GF-D8 (cell line): Measurements from ENCODE around the gene RNASE8.

Source experiments
- DNase-seq: peaks from one replicate; lab custom pipeline; 2025; lab: John Stamatoyannopoulos, UW

RNASE8 gene

DNA sequence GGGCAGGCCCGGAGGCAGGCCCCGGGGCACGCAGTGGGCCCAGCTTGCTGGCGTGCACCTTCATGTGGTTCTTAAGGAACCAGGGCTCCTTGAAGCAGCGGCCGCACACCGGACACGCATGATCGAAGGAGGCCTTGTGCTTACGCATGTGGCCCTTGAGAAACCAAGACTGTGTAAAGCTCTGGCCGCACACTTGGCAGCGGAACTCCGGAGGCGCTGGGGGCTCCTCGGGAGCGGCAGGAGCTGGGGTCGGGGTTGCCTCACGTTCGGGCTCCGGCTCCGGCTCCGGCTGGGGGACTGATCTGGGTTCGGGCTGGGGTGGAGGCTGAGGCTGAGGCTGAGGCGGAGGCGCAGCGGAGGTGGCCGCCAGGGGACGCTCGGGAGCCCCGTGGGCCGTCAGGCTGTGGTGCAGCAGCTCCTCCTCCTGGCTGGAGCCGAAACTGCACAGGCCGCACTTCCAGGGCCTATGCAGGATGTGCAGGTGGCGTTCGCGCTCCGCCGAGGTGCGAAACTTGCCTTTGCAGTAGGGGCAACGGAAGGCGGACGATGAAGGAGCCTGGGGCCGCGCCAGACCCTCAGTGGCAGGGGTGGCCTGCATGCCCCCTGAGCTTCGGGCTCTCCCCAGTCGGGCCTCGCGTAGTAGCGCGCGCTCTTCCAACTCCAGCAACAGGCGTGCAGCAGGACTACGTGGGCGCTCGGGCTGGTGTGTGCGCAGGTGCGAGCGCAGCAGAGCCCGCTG, 34.8 kb downstream of the RNASE8 start:
- DNase-seq: no peak

DNA sequence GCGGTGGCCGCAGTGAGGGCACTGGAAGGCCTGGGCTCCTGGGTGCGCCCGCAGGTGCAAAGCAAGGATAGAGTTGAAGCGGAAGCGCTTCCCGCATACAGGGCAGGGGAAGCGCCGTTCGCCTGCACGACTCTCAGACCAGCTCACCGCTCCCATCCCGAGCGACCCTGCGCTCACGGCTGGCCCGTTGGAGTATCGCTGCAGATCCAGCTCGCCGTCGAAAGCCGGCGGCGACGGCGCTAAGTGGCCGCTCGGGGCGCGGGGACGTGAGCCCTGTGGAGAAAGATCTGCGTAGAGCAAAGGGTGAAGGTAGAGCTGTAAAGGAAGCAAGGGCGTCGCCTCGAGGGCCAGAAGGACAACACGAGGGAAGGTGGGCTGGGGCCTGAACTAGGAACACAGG, 35.4 kb downstream of the RNASE8 start:
- no peak for DNase-seq

DNA sequence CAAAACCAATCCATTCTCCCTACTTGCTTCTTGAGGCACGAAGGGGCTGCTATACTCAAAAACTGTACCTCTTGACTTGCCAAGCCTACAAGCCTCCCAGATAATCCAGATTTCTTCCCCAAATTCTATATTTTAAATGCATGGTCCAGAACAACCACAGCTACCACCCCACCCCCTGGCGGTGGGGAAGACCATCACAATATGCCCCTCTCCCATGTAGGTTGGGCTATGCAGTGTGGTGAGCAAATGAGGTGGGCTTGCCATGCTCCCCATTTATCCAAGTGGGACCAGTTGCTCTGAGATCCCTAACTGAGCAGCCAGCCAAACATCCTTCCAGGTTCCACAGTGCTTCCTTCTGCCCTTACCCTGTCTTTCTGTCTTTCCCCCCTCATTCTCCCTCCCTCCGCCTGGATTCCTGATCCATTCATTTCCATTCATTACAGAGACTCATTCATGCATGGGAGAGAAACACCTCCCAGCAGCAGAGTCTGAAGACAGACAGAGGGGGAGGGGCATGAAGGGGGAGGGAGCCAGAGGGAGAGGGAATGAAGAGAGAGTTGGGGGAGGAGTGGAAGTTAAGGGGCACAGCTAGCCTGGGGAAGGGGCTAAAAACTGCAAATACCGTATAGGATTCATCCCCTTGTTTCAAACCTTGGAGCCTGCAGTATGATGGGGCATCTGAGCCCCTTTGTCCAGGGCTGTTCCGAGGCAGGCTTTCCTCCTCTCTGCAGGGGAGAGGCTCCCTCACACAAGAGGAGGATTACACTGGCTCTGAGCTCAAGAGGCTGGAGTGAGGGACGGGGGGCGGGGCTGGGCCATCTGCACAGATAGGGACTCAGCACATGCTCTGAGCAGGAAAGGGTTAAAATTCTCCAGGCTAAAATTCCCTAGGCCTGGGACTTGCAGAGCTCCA, 36.4 kb downstream of the RNASE8 start:
- no peak for DNase-seq

DNA sequence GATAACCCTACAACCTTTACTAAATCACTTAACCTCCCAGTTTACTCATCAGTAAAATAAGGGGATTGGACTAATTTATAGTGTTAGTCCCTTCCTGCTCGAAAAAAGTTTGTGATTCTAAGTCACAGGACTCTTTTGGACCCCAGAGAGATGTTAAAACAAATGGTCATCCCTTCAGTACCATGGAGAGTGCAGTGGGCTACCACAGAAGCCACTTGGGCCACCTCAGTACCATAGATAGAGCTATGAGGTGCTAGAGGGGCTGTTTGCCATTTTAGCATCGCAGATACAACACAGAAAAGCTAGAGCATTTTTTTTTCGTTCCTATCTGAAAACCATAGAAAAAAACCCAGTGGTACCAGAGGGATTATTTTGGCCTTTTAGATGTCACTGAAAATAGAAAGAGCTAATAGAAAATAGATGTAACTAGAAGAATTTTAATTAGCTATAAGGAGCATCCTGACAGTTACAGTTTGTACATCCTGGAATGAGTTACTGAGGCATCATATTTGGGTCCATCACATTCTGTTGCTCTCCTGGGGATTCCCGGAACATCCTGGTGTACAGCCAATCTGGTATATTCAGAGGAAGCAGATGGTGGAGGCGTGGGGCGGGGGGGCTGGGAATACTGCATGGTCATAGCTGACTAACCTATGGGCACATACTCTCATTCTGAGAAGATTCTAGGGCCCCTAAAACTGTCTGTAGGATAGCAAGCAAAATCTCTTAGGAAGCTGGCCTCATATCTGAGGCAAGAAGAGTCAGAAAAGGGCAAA, 38.0 kb downstream of the RNASE8 start:
- no peak for DNase-seq

DNA sequence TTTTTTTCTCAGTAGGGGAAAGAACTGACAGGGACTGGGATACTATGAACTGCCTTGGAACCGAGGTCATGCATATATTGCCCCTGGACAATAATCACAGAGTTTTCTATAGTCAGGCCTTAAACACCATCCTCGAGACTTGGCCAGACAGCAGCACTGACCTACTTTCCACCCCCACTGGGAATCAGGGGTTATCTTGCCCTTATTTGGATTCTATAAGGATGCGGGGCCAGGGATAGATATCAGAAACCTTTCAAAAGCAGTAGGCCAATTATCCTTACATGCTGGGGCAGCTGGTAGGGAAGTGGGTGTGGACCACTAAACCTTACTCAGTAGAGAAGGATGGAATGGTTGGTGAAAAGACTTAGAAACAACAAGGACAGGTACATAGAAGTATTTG, 38.8 kb downstream of the RNASE8 start:
- no peak for DNase-seq

DNA sequence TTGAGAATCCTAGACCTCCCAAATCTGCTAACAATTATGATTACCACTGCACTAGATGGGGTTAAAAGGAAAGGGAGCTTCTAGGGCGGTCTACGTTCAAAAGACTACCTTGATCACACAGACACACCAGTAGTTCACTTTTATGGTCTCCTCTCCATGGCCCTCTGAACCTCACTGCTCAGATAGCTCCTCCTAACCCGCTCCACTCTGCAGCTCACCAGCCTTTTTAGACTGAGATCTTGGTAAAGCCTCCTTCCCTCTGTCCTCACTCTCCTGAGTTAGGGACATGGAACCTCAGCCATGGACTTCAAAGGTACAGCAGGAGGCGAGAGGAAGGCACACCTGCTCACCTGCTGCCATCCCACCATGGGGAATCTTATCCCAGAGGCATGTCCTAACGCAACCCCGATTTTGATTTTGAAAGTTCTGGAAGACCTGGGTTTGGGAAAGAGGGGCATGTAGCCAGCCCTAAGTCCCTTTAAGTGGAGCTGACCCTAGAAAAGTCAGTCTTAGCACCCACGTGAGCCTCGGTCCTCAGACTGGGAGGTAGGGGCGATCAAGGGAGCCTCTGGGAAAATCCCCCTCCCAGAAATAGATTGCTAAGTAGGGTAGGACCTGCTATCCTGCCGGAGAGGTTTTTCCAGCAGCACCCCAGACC, 39.5 kb downstream of the RNASE8 start:
- DNase-seq: no peak

DNA sequence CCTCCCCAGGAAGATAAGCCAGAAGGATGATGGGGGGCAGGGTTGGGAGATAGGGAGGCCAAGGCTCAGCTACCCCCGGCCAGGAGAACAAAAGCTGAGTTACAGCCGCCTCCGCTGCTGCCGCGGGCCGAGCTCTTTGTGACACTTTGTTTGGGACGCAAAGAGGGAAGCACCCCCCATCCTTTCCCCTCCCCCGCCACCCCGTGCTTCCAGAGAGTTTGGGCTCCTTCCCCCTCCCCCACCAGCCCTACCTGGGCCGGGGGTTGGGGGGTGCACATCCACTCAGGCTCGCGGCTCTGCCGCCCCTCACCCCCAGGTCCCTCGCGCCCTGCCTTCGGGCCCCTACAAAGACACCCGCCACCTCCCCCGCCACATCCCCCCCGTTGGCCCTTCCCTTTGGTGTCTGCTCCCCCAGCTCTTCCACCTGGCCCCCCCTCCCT, 40.0 kb downstream of the RNASE8 start:
- no peak for DNase-seq

DNA sequence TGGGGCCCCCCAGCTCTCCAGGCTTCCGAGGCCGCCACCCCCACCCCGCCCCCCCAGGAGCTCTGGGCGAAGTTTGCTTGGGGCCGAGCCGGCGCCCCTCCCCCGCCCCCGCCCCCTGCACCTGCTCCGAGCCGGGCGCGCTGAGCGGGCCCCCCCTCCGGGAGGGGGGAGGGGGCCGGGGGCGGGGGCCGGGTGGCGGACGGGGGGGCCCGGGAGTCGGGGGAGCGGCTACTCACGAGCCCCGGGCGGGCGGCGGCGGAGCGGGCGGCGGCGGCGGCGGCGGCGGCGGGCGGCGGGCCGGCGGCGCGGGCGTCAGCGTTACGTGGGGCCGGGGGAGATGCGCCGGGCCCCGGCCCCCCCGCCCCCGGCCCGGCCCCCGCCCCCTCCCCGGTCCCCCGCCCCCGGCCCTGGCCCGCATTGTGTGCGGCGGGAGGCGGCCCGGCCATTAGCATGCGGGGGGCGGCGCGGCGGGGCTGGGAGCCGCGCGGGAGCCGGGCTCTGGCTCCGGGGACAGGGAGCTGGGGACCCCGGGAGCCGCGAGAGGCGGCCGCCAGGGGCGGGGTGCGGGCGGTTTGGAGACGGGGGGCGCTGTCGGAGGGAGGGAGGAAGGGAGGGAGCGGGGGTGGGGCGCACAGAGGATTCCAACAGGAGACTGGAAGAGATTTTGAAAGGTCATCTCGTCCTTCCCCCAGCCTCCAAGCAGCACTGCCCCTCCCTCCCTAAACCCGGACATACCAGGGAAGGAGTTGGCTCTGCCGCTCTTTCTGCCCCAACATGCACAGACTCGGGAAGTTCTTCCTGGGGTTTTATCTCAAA, 40.7 kb downstream of the RNASE8 start, which contains the start of gene ZNF219:
Gene ZNF219, minus strand, starts transcription at position 580 of the 816 bp plus-strand sequence. CDS start 5,064 bp downstream, outside the sequence.
- no peak for DNase-seq

DNA sequence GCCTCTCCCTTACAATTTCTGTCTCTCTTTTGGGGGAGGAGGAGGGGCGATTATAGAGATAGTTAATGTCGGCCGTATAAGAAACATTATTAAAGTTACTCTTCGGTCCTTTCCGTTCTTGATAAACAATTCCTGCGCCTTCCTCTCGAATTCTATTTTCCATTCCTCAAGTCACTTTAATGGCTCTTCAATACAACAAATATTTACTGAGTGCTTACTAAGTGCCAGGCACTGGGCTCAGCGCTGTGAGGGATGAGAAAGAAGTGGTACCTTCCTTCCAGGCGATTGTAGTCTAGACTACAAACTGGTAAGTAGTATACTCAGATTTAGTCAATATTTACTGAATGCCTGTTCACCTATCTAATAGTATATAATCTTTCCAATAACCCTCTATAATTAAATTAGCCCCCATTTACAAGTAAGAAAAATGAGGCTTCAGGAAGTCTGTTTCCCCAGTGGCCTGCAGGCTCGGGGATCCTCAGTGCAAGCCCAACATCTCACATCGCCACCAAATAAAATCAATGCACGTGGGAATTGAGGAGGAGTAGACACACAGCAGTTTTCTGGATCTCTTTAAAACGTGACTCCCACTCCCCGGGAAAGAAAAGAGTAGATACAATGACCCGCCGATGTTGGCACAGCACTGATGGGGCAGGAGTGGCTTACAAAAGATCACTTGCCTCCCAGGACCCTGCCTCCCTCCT, 41.4 kb downstream of the RNASE8 start:
- no peak for DNase-seq

DNA sequence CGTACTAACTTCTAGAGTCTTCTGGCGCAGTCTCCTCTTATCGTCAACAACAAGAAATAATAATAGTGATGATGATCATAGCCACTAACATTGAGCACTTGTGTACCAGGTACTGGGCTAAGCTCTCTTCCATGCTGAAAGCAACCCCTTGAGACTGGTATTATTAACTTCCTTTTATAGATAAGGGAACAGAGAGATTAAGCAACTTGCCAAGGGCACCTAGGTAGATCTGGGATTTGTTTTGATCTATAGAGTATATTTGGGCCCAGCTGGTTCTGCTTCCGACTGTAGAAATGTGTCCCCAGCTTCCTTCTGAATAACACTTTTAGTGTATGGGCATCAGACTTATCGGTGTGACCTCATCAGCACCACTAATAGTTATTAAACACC, 42.0 kb downstream of the RNASE8 start:
- DNase-seq: no peak

DNA sequence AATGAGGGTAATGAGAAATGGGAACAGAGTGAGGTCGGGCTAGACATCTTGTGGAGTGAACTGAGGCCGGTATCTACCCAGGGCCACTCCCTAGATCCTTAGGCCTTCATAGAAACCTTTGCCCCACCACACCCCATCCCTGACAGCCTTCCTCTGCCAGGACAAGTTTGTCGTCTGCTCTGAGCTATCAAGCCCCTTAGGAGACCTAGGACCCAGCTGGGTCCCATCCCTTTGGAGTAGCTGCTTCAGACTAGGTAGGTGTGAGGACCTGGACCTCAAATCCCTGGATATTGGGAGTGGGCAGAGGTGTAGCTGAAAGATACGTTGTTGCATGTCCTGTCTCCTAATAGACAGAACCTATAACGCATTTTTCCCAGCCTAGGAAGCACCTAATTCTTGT, 43.3 kb downstream of the RNASE8 start, which contains the start of gene TMEM253:
Gene TMEM253, plus strand, starts transcription at position 136 of the 400 bp plus-strand sequence. CDS start 278 bp downstream, outside the sequence.
- no peak for DNase-seq

DNA sequence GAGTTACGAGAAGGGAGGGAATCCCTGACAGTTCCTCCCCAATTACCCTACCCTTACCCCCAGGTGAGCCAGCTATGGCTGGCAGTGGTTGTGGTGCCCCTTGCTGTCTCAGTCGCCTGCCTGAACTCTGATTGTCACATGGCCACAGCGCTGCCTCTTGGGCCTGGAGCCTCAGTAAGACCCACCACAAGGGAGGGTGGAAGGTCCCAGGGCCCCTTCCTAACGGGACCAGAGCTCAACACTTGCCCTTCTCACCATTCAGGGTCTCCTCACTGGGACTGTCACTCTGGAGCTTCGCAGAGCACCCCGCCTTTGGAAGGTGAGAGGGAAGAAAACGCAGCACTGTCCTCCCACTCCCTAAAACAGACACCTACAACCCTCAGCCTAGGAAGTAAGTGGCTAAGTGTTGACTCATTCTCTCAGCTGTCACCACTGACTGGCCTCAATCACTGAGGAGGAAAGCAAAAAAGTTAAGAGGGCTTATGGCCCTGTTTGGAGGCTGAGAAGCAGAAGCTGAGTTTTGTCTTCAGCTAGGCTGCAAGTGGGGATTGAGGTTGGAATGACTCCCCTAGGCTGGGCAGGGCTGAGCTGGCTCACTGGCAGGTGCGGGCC, 44.3 kb downstream of the RNASE8 start:
- no peak for DNase-seq

DNA sequence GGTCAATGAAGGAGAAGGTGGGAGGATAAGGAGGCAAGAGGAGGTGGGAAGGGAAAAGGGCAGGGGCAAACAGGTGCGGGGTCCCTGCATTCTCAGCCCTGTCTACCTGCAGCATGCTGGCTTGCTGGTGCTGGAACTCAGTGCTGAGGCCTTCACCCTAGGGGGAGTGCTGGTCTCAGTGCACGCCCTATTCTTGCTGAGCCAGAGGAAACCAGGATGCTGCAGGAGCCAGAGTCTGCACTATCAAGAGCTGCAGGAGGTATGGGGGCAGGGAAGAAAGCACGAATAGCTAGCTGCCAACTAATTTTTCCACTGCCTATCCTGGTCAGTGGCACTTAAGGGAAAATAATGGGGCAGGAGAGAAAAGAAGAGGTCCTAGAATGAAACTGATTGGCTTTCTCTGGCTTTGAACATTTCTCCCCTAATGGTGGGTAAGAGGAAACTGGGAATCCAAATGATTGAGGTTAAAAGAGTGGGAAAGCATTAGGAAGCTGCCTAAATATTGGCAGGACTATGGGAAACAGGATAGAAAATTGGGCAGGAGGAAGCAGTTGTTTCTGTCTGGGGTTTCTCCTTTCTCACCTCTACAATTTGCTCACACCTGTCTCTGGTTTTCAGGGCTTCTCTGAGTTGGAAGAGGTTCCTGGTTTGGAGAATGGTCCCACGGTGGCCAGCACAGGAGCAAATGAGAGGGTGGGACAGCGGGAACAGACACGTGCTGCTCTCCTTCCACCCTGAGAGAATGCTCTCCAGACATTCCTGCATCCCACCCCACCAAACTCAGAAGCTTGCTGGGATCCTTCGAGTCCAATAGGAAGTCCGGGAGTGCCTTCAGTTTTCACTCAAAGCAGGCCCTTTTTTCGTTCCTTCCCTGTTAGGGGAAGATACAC, 45.1 kb downstream of the RNASE8 start:
- no peak for DNase-seq

DNA sequence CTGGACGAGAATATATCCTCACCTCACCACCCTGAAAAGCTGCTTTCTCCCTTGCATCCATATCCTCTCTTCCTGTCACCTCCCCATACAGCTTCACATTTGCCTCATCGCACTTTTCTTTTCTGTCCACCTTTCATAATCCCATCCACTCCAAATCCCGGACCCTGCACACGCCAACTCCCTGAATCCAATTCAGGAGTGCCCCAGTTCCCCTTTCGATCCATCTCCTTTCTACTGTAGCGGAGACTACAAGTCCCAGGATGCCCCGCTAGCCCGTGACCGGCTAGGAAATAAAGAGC, 45.7 kb downstream of the RNASE8 start:
- DNase-seq: no peak

DNA sequence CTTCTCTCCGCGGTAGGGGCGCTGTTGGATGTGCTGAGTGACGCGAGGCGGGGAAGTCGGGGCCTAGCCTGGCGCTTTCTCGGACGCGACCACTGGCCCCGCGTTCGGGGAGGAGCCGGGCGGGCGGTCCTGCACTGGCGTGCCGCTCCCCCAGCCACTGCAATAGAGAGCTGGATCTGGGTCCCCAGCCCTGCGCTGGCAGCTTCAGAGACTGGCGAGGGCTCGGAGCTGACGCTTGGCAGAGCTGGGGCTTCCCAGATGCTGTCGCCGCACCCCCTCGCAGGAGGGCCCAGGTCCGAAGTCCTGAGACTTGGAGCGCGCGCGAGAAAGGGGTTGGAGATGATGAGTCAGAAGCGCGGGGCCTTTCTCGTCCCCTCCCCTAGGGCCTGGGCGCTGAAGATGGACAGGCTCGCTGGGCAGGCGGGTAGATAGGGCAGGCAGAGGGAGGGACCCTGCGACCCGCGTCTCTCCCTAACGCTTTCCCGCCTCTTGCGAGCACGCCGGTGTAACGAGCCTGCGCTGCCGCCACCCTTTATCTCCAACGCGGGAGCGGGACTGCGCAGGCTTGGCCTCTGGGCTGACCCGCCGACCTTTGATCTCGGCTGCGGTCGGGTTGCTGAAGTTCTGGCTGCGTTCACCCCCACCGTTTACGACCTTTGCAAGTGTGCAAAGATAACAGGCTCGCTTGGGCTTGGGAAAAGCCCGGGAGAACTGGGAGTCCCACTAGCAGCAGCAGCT, 46.3 kb downstream of the RNASE8 start:
- DNase-seq: peak; percentile 87

DNA sequence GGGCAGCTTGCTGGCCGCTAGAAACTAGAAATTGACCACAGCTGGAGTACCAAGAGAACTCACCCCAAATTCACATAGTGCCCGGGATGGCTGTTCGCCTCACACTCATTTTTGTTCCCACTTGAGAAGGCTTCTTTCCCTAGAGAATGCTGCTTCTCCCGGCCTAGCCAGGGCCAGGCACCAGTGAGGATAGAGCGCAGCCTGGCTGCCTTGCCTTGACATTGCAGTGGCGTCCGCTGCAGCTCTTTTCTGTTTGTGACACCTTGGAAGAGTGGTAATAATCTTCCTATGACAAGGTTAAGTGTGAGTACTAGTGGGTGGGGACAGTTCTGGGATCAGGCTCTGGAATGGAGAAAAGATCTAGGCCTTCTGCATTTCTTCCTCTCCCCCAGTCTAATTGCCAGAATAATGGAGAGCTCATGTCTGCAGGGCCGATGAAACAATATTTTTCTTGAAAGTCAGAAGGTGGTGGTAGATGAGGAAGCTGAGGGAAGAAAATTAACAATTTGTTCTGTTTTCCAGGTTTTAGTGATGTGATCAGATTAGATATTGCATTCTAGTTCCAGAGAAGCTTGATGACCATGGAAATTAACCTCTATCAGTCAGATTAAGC, 46.9 kb downstream of the RNASE8 start:
- DNase-seq: peak; percentile 49

DNA sequence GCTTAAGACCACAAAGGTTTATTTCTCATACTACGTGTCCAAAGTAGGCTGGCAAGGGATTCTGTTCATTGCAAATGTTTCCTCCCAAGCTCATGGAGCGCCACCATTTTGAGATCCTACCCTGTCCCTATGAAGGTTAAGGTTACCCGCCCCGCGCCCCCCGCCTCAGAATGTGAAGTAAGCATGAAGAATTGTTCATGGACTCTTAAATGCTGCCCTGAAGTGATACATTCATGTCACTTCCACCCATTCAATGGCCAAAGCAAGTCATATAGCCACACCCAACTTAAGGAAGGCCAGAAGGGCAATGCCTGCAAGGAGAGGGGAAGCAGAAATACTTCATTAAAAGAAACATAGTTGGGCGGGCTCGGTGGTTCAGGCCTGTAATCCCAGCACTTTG, 47.5 kb downstream of the RNASE8 start:
- no peak for DNase-seq

DNA sequence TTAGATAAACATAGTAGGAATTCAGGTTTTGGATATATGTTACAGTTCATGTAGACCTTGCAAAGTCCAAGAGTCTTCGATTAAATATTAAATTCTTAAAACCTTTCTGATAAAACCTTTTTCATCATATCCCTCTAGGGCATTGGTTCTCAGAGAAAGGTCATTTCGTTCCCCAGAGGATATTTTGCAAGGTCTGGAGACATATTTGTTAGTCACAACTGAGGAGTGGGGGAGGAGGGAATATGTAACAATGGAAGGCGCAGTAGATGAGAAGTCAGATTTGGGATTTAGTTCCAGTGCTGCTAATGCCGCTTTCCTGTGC, 48.5 kb downstream of the RNASE8 start:
- no peak for DNase-seq
